GM21381 (cell line): Measurements from ENCODE around the gene PCNX1.
"Not testable (repeated sequence)": the region's sequence is repeated elsewhere in the genome, so short reads cannot be mapped to it uniquely, and the experiment has no call there.

Experiments
- ATAC-seq: cut with Tn5 transposase; IDR thresholded peaks from one replicate; pipeline ENCODE4 v1.9.1; 2021; ENCODE audit warnings: mild to moderate bottlenecking, moderate library complexity; ENCODE audit not compliant: unreplicated experiment

PCNX1 gene

GRCh38 chr14:71062581-71063303 lies 155.5 kb downstream of the PCNX1 start:
- no peak for ATAC-seq

DNA sequence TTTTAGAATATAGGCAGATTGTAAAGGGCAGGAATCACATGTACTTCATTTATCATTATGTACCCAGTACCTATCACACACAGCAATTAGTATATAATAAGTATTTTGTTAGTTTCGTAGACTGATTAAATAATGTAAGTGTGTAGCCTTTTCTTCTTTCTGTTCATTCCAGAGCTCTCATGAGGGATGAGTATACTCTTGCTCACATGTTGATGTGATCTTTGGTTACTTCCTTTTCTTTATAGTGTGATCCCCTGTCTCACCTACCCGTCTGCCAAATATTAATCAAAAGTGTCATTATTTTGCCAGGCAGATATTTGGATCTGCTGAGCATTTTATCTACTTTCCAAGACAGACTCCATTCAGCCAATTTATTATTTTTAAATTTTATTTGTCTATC lies 156.1 kb downstream of the PCNX1 start:
- ATAC-seq: no peak

GRCh38 chr14:71064747-71065146 lies 157.5 kb downstream of the PCNX1 start:
- ATAC-seq: not testable (repeated sequence)

DNA sequence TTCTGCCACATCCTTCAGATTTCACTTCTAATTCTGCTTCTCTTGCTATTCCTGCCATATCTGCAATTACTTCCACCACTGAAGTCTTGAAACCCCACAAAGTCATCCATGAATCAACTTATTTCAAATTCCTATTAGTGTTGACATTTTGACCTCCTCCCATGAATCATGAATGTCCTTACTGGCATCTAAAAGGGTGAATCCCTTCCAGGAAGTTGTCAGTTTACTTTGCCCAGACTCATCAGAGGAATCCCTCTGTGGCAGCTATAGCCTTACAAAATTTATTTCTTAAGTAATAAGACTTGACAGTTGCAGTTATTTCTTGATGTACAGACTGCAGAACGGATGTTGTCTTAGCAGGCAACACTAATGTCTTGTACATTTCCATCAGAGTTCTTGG lies 162.9 kb downstream of the PCNX1 start:
- ATAC-seq: no peak

- ATAC-seq: no peak
Observed at GRCh38 chr14:71071042-71071441, 163.8 kb downstream of the PCNX1 start.

DNA sequence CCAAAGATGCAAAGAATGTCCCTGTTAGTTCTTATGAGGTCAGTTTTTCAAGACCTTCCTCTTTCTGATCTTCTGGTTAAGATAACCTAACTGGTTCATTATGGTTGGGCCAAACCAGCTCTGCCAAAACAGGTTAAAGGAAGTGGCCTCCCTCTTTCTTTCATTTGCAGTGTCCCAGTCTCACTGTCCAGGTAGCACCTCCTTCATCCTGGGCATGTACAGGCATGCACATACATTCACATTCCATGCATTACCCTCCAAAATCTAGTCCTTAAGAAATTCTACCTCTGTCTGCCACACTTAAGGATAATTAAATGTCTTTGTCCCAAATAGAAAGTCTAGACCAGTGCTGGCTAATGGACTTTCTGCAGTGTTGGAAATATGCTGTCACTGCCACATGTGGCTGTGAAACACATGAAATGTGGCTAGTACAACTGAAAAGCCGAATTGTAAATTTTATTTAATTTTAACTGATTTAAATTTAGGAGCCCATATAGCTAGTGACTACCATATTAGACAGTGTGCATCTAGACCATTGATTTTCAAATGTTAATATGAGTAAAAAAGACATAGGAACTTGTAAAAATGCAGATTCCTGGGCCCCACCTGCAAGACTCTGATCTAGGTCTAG lies 169.3 kb downstream of the PCNX1 start:
- no peak for ATAC-seq

- ATAC-seq: no peak
Observed at GRCh38 chr14:71078500-71078899, 171.2 kb downstream of the PCNX1 start.

- no peak for ATAC-seq
Observed at GRCh38 chr14:71086567-71086966, 179.3 kb downstream of the PCNX1 start.

GRCh38 chr14:71089971-71090370 lies 182.7 kb downstream of the PCNX1 start:
- no peak for ATAC-seq

- no peak for ATAC-seq
Observed at GRCh38 chr14:71094722-71095121, 187.5 kb downstream of the PCNX1 start.

DNA sequence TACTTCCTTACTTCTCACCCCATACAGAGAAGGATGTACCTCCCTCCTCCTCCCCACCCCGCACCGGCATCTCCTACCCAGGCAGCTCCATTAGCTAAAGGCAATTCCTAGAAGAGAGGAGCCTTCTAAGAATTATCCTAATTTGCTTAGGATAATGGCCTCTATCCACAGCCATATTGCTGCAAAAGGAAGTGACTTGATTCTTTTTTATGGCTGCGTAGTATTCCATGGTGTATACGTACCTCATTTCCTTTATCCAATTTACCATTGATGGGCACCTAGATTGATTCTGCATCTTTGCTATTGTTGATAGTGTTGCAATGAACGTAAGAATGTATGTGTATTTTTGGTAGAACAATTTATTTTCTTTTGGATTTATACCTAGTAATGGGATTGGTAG lies 189.7 kb downstream of the PCNX1 start:
- no peak for ATAC-seq

- ATAC-seq: no peak
Observed at GRCh38 chr14:71103662-71104484, 196.6 kb downstream of the PCNX1 start.

- ATAC-seq: no peak
Observed at GRCh38 chr14:71105177-71105576, 197.9 kb downstream of the PCNX1 start.

GRCh38 chr14:71107921-71108320 lies 200.7 kb downstream of the PCNX1 start:
- no peak for ATAC-seq

- ATAC-seq: no peak
Observed at GRCh38 chr14:71108398-71109119, 201.3 kb downstream of the PCNX1 start.

DNA sequence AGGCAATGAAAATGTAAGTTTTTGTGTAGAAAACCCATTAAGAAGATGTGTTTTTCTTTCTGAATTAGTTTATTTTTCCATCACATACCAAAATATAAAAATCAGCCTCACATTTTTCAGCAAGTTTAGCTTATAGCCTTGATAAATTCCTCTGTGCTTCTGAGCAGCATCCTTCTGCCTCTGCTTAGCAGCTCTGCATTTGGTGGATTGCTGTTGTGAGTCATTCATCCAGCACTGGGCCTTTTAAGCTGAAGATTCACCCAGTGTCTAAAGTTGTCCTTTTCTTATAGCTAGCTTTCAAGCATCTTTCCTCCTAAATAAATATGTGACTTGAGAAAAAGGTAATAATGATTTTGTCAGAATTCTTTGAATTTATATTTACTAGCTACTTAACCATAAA lies 206.1 kb downstream of the PCNX1 start:
- no peak for ATAC-seq

- ATAC-seq: no peak
Observed at GRCh38 chr14:71114565-71114964, 207.3 kb downstream of the PCNX1 start.

DNA sequence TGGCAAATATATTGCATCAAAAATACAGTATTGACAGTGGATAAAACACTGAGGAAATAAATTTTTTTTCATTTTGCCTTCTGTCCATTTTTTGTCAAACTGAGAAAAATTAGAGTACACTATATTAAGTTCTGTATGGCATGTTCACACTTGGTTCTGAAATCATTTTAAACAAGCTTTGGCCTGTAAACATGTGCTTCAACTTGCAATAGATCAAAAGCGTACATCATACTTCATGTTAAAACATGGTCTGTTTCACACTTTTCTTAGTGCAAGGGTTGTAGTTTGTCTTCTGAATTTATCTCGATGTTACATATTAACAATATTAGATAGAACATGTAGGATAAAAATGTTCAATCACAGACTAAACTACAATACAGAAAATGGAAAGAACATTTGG lies 208.0 kb downstream of the PCNX1 start:
- no peak for ATAC-seq

DNA sequence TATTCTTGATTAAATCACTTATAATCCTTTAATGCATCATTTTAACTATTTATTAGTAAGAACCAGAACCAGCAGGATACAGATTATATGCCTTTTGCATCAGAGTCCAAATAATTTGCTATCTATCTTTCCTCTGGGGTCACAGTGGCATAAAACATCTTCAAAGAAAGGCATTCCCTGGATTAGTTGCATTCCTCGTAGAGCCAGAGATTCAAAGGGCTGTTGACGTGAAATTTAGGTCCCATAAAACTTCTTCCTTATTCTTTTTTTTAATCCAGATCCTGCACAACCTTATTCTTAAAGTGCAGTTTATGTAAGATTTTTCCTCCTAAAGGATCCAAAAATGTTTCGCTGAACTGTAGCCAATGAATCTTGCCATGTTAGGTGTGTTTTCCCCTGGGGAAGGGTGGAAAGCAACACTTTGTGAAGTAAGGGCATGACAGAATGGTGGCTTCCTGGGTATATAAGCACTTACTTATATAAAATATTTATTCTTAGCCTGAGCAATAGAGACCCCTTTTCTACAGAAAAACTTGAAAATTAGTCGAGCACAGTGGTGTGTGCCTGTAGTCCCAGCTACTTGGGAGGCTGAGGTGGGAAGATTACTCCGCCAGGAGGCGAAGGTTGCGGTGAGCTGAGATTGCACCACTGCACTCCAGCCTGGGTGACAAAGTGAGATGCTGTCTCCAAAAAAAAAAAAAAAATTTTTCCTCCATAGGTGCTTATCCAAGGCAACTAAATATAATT lies 208.7 kb downstream of the PCNX1 start:
- peak; percentile 37 for ATAC-seq

DNA sequence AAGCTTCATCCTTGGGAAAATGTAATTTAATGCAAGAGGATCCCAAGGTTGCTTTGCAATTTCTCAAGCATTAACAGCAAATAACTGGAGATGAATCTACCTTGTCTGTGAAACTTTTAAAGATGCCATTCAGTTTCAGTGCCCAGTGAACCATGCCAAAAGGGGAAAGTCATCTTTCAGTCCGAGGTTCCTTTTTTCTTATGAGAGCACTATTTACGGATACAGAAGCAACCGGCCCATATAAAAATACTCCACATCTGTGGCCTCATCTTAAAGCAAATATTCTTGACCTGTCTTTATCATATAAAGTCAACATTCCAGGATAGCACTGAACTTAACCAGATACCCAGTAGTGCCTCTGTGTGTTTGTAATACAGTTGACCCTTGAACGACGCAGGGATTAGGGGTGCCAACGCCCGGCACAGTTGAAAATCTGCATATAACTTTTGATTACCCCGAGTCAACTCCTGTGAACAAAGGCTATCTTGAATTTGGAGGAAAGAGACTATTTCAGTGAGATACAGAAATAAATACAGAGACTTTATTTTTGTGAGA lies 209.4 kb downstream of the PCNX1 start:
- peak; percentile 44 for ATAC-seq
